IPS-15b (cell line): Measurements from ENCODE around the gene RECQL5.
"Not testable (repeated sequence)": the region's sequence is repeated elsewhere in the genome, so short reads cannot be mapped to it uniquely, and the experiment has no call there.

Experiments
- H3K27me3 ChIP-seq: one replicate; pipeline ENCODE4 v1.6.1; 2013; ENCODE audit warnings: low read length; ENCODE audit not compliant: control insufficient read depth, insufficient read depth
- H3K36me3 ChIP-seq: one replicate; pipeline ENCODE4 v1.6.1; 2013; ENCODE audit warnings: low read length; ENCODE audit not compliant: control insufficient read depth, insufficient read depth
- H3K4me1 ChIP-seq: one replicate; pipeline ENCODE4 v1.6.1; 2013; ENCODE audit warnings: mild to moderate bottlenecking, low read length; ENCODE audit not compliant: control insufficient read depth, insufficient read depth
- H3K4me3 ChIP-seq: one replicate; pipeline ENCODE4 v1.5.1; 2013; ENCODE audit warnings: low read depth, low read length
- H3K9ac ChIP-seq: one replicate; pipeline ENCODE4 v1.6.1; 2013; ENCODE audit warnings: low read depth, mild to moderate bottlenecking, low read length
- H3K9me3 ChIP-seq: one replicate; pipeline ENCODE4 v1.6.1; 2013; ENCODE audit warnings: mild to moderate bottlenecking, low read length; ENCODE audit not compliant: control insufficient read depth, insufficient read depth

The RECQL5 gene

DNA sequence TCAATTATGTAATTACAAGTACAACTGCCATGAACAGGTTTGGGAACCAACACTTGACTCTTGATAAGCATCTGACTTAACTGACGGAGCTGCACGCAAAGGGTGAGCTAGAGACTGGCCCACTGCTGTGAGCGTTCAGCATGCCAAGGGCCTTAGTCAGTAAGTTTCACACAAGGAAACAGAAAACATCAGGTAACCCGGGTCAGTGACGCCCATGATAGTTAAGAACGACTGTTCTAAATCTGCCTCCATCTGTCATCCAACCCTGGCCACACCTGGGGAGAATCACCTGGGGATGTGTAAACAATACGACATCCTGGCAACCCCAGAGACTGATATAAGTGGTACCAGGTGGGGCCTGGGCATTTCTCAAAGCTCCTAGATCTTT is 21.5 kb downstream of the RECQL5 start:
- Histone ChIP-seq H3K9ac (no peak overlapping the region), H3K27me3 (no peaks in the 10 kb centered on the region), H3K4me1 (peaks cover 8% of the 10 kb centered on the region), H3K9me3 (no peaks in the 10 kb centered on the region), H3K4me3 (no peak overlapping the region), H3K36me3 (peaks cover 9% of the 10 kb centered on the region)

DNA sequence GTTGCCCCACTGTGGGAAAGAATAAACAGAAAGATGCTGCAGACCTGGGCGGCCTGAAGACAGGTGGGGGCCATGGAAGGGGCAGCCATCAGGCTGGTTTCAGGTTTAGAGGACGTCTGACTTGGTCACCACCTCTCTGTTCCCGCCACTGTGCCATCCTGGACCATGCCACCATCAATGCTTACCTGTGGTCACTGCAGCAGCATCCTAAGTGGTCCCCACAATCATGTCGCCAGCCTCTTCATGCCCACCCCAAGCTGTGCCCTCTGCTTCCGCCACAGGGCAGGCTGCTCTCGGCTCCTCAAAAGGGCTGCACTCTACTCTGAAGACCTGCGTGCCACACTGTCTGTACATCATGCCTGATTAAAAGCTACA is 23.3 kb downstream of the RECQL5 start:
- peaks cover 8% of the 10 kb centered on the region for H3K4me1 ChIP-seq

DNA sequence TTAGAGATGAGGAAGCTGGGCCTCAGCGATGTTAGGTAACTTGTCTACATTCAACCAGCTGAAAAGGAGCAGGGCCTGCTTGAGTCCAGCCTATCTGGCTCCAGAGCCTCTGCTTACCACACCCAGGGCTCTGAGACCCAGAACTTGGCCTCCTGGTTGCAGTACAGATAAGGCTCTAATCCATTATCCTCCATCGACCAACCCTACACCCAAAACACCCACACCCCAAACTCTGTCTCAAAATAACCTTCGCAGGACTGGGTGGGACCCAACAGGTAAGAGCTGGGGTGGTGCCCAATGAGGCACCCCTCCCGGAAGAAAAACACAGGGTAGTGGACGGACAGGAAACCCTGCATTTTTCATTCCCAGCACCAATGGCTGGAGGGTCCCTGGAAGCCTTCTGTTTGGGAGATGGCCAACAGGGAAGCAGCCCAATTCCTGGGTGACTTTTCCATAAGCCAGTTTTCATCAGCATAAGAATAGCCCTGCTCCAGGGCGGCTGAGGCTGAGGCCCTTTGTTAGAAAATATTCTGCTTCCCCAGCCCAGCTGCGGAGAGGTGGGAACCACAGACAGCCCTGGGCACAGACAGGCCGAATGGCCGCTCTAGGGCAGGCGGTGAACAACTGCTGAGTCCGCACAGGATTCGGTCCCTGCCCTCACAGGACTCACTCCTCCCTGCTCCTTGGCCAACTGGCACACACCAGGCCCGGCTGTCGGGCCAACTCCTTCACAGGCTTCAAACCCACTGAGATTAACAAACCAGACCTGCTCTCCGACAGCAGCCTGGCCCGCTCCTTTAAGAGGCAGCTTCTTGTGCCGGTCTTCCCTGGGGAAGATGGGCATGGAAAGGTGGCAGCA is 23.9 kb downstream of the RECQL5 start:
- Histone ChIP-seq H3K27me3 (no peaks in the 10 kb centered on the region), H3K4me3 (no peak overlapping the region), H3K36me3 (no peaks in the 10 kb centered on the region), H3K9ac (peak overlapping the region; percentile 38), H3K4me1 (peaks cover 8% of the 10 kb centered on the region), H3K9me3 (no peaks in the 10 kb centered on the region)

More for the DNA sequence above, 23.3 kb downstream of the RECQL5 start:
- no peak overlapping the region for H3K4me3 ChIP-seq
- no peaks in the 10 kb centered on the region for H3K27me3 ChIP-seq
- no peaks in the 10 kb centered on the region for H3K9me3 ChIP-seq
- H3K36me3 ChIP-seq: no peaks in the 10 kb centered on the region
- H3K9ac ChIP-seq: peak overlapping the region; percentile 38

DNA sequence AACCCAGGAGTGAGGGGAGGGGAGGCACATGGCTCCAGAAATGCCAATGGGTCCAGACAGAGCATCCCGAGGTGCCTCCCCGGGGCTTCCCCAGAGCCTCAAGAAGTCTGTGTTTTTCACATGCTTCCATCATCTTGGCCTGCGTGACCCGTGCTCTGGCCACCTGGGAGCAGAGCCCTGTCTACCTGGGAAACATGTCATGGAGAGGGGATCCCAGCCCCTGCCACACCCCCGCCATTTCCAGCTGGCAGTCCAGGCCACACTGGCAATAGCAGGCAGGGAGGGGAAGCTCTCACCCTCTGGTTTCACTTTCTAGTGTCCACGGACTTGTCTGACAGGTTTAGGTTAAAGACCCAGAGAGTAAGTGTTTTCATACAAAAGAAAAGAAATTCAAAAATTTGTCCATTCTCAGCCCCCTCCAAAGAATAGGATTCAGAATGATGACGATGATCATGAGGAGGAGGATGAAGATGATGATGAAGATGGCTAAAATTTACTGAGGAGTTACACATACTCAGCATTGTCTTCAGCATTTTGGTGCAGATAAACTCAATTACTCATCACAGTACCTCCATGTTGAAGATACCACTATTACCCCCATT is 24.7 kb downstream of the RECQL5 start:
- H3K4me3 ChIP-seq: no peak overlapping the region
- no peaks in the 10 kb centered on the region for H3K27me3 ChIP-seq
- no peaks in the 10 kb centered on the region for H3K36me3 ChIP-seq
- peaks cover 8% of the 10 kb centered on the region for H3K4me1 ChIP-seq
- H3K9me3 ChIP-seq: no peaks in the 10 kb centered on the region
- H3K9ac ChIP-seq: no peak overlapping the region

DNA sequence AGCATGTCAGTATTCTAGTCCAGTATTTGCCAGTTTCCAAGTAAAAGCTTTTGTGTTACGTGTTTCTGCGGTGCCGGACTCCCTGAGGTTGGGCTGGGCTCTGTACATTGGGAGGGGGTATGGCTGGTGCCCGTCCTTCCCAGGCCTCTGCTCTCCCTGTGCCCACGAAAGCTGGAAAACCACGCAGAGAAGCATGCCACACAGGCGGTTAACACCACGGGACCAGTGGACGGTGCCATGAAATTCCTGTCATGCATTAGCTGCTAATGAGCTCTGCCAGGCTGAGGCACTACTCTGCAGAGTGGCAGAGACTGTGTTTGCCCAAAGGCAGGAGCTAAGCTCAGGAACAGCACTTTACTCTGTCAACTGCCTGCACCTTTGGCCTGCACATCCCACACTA is 25.6 kb downstream of the RECQL5 start:
- H3K36me3 ChIP-seq: no peaks in the 10 kb centered on the region
- H3K4me3 ChIP-seq: no peak overlapping the region
- H3K27me3 ChIP-seq: no peaks in the 10 kb centered on the region
- peaks cover 8% of the 10 kb centered on the region for H3K4me1 ChIP-seq
- H3K9me3 ChIP-seq: no peaks in the 10 kb centered on the region
- no peak overlapping the region for H3K9ac ChIP-seq

DNA sequence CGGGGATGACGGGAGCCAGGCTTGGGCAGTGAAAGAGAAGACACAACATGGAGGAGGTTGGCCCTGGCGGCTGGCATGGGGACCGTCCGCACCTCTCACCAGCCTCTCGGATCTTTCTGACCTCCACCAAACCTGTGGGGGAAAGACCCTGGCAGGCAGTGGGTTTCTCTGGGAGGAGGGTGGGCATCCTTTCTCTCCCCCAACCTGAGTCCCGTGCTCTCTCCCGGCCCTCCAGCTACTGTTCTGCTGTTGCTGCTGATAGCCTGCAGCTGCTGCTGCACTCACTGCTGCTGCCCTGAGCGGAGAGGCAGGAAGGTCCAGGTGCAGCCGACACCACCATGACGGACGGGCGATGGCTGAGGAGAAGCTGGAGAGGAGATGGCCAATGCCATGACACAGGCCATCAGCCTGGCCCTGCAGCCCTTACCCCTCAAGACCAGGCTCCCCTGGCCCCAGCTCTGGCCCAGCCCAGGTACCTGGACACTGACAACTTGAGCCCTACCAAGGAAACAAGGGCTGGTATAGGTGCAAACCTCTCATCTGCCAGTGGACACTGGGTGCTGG is 26.3 kb downstream of the RECQL5 start:
- Histone ChIP-seq H3K9me3 (no peaks in the 10 kb centered on the region), H3K9ac (no peak overlapping the region), H3K36me3 (no peaks in the 10 kb centered on the region), H3K27me3 (no peaks in the 10 kb centered on the region), H3K4me3 (no peak overlapping the region), H3K4me1 (peaks cover 8% of the 10 kb centered on the region)

DNA sequence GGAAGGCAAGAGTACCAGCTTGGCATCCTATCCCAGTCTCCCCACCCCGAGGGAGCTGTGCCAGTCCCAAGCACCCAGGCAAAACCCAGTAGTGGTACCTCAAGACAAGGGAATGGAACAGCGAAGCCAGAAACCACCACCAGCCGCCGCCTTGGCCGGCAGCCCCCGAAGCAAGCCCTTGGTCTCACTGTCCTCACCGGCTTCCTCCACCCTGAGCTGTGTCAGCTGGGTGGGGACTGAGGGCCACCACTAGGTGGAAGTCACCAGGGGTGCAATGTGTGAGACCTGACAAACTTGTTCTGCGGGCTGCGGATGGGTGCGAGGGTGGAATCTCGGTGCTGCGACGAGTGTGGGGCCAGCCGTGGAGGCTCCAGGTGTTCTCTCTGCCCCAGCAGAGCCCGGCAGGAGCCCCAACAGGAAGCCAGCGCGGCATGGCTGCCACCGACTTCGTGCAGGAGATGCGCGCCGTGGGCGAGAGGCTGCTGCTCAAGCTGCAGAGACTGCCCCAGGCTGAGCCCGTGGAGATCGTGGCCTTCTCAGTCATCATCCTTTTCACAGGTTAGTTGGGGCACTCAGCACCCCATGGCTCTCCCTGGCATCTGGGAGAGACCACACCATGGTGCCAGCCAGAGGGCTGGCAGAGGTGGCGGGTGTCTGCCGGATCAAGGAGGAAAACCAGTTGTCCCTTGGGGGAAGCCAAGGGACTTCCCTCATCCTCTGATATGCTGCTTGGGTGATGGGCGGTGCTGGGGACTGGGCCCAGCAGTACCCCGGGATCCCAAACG is 27.0 kb downstream of the RECQL5 start:
- Histone ChIP-seq H3K4me1 (peaks cover 8% of the 10 kb centered on the region), H3K36me3 (no peaks in the 10 kb centered on the region), H3K9ac (no peak overlapping the region), H3K27me3 (no peaks in the 10 kb centered on the region), H3K4me3 (no peak overlapping the region), H3K9me3 (no peaks in the 10 kb centered on the region)

DNA sequence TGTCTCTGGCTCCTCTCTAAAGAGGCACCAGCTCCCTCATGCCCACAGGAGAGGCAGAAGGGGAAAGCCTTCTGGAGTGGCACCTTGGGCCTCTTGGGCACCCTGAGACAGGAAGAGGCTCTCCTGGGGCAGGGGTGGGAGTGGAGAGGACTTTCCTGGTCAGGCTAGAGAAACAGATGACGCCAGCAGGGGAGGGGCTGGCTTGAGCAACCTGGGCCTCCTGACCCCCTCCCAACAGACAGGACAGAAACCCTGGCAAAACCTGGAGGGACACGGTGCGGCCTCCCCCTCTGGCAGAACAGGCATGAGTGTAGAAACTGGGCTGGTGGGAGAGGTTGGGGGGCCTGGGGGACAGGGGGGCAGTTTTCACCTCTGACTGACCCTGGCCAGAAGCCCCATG is 27.6 kb downstream of the RECQL5 start:
- Histone ChIP-seq H3K4me1 (peaks cover 8% of the 10 kb centered on the region), H3K9ac (no peak overlapping the region), H3K36me3 (no peaks in the 10 kb centered on the region), H3K9me3 (no peaks in the 10 kb centered on the region), H3K4me3 (no peak overlapping the region), H3K27me3 (no peaks in the 10 kb centered on the region)

DNA sequence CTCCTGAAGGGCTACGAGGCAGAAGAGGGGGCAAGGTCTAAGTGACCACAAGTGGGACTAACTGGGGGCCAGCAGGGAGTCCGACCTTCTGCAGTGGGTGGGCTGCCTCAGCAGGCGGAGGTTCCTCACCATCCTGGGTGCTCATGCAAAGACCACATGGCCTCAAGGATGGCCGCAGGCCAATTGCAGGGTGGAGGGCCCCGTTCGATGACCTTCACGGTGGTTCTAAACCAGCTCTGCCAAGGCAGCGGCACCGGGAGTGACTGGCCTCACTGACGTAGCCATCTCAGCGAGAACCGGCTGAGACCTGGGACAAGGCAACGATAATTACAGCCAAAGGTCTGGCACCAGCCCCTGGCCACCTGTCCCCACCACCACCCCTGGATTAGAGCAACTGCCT is 28.1 kb downstream of the RECQL5 start:
- Histone ChIP-seq H3K4me1 (peaks cover 8% of the 10 kb centered on the region), H3K9ac (no peak overlapping the region), H3K9me3 (no peaks in the 10 kb centered on the region), H3K36me3 (no peaks in the 10 kb centered on the region), H3K27me3 (no peaks in the 10 kb centered on the region), H3K4me3 (no peak overlapping the region)

DNA sequence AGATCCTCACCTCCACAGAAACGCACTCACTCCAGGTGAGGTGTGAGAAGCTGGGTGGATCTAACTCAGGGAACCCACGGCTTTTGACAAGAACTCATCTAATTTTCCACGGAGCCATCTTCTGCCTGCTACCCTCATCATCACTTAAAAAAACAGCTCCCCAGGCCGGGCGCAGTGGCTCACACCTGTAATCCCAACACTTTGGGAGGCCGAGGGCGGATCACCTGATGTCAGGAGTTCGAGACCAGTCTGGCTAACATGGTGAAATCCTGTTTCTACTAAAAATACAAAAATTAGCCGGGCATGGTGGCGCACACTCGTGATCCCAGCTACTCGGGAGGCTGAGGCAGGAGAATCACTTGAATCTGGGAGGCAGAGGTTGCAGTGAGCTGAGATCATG is 28.9 kb downstream of the RECQL5 start:
- H3K9me3 ChIP-seq, H3K27me3 ChIP-seq, H3K9ac ChIP-seq, H3K4me1 ChIP-seq, H3K4me3 ChIP-seq, H3K36me3 ChIP-seq: not testable (repeated sequence)

DNA sequence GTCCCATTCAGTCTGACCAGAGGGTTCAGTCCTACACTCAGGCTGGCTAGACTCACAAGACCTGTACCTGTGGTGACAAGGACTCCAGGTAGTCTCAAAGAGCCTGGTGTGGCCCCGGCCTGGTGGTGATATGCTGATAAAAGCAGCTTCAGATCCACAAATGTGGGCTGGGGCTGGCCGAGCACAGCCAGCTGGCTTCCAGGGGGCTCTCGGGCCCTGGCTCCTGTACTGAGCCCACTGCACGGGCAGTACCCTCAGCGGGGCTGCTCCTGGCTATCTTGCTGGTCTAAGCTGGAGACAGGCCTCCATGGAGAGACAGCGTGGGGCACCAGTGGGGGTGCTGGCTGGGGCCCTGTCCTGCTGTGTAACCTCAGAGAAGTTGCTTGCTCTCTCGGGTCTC is 29.4 kb downstream of the RECQL5 start:
- Histone ChIP-seq H3K4me3 (no peak overlapping the region), H3K9ac (no peak overlapping the region), H3K9me3 (no peaks in the 10 kb centered on the region), H3K36me3 (no peaks in the 10 kb centered on the region), H3K27me3 (no peaks in the 10 kb centered on the region), H3K4me1 (peaks cover 5% of the 10 kb centered on the region)
